GM18507 (cell line): ENCODE data around the gene VLDLR.

Experiments
- DNase-seq: peaks from one replicate; pipeline ENCODE4 v3.0.0; 2011; ENCODE audit warnings: low read depth; ENCODE audit not compliant: insufficient read length; ENCODE audit errors: extremely low spot score
- FAIRE-seq: peaks from 2 replicates; lab custom pipeline; 2011; peaks lifted over from hg19 to GRCh38; lab: Jason Lieb, UNC

The VLDLR gene

DNA sequence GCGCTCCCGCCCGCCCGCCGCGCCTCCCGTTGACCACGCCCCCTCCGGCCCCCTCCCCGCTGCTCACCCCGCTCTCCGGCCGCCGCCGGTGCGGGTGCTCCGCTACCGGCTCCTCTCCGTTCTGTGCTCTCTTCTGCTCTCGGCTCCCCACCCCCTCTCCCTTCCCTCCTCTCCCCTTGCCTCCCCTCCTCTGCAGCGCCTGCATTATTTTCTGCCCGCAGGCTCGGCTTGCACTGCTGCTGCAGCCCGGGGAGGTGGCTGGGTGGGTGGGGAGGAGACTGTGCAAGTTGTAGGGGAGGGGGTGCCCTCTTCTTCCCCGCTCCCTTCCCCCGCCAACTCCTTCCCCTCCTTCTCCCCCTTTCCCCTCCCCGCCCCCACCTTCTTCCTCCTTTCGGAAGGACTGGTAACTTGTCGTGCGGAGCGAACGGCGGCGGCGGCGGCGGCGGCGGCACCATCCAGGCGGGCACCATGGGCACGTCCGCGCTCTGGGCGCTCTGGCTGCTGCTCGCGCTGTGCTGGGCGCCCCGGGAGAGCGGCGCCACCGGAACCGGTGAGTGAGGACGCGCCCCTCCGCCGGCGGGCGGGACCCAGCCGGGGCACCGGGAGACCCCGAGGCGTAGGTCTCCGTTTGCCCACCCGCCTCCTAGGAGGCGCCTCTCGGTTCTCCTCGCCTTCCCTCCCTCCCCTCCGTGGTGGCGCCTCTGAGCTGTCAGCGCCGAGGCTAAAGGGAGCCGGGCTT, at the start of gene VLDLR:
Gene VLDLR, plus strand, starts transcription at position 66 of the 739 bp plus-strand sequence. Its CDS starts 403 bp downstream, at position 469.
- DNase-seq (no peak), FAIRE-seq (no peak)

DNA sequence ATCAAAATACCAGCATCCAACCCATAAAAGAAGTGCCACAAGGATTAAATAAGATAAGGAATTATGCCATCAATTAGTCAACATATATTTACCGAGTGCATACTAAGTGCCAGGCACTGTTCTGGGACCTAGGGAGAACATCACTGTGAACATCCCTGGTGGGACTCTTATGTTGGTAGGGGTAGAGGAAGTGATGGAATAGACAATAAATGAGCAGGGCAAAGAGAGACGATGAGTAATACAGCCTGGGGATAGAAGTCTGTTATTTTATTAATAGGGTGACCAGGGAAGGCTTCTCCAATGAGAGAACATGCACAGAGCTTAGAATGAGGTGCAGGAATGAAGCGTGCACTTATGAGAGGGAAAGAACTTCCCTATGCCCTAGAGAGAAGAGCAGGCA, 47.4 kb upstream of the VLDLR start:
- no peak for DNase-seq
- FAIRE-seq: no peak

DNA sequence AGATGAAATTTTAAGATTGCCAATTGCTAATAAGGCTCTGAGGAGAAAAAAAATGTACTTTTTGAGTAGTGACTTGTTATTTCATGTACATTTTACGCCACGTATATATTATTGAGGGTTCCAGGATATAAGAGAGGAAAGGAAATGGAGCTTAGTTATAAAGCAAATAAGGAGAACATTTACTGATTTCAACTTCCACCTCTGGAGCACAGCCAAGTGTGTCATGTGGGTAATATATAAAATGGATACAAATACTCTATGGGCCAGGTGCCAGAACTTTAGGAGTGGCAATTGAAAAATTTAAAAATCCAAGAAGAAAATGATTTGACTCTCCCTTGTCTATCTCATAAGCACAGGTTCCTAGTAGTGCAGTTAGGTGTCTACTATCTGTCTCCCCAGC, 45.0 kb upstream of the VLDLR start:
- DNase-seq (no peak), FAIRE-seq (no peak)

DNA sequence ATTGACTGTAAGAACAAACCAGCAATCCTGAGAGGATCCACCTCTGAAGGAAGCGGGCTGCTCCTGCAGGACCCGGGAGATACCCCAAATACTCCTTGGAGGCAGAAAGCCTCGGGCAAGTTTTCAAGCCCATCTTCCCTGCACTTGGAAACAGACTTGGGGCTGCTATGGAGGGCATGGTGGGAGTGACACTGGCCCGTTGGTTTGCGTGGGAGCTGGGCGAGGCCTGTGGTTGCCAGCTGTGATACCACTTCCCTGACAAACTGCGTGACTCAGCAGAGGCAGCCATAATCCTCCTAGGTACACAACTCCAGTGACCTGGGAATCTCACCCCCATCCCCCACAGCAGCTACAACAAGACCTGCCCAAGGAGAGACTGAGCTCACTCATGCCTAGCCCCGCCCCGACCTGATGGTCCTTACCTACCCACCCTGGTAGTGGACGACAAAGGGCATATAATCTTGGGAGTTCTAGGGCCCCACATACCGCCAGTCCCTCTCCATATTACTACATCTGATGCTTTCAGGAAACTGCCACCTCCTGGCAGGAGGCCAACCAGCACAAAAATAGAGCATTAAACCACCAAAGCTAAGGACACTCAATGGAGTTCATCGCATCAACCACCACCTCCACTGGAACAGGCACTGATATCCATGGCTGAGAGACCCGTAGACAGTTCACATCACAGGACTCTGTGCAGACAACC, 38.1 kb upstream of the VLDLR start:
- FAIRE-seq: no peak
- no peak for DNase-seq

DNA sequence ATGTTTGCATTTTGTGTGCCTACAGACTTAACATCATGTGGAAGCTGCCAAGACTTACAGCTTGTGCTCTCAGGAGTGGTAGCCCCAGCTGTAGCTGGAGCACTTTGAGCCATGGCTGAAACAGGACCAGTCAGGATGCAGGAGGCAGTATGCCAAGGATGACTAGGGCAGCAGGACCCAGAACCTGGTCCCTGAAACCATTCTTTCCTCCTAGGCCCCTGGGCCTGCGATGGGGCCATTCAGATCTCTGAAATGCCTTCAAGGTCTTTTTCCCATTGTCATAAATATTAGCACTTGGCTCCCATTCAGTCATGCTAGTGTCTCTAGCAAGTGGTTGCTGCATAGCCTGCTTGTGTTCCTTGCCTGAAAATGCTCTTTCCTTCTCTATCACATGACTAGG, 29.6 kb upstream of the VLDLR start:
- FAIRE-seq (no peak), DNase-seq (no peak)

DNA sequence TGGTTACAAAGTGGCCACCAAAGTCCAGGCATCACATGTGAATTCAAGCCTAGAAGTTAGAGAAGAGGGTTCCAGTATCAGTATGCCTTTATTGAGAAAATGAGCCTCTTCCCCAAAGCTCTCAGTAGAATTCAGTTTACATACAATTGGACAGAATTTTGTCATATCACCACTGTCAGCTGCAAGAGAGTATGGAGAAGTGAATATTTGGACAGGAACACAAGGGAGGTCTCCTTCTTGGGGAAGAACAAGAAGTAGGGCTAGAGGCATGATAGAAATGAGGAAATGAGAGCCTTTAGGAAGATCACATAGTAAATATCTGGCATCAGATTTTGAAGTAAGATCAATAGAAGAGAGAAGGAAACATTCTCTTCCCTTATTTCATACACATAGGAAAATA, 27.8 kb upstream of the VLDLR start:
- DNase-seq (no peak), FAIRE-seq (no peak)

DNA sequence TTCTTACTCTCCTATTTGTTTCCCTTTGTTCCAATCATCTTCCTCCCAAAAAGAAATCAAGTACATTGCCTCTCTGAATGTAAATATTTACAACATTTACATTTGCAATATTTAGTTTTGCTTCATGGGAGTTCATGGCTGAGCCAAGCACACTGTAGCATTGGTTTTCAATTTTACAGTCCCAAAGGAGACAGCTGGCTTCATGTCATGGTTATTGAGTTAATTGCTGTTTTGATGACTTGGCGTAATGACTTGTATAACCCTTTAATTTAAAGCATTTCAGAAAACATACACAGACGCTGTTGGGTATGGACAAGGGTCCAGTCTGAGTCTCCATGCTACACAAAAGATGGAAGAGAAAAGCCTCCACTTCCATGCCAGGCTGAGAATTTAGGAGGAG, 25.6 kb upstream of the VLDLR start:
- DNase-seq (no peak), FAIRE-seq (no peak)

DNA sequence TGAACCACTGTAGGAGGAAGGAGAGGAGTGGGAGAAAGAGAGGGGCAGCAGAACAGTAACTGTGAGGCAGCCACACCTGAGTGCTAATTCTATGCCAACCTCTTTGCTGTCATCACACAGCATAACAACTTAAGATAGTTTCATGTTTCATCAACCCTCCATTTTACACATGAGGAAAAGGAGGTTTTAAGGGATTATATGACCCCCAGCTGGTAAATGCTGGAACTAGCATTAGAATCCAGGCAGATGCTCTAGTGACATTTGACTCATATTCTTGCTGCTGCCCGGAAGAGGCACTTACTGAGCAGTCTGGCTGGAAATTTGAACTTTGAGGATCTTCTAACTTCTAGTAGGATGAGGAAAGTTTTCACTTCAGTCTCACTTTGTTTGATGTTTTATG, 24.1 kb upstream of the VLDLR start:
- FAIRE-seq: no peak

DNA sequence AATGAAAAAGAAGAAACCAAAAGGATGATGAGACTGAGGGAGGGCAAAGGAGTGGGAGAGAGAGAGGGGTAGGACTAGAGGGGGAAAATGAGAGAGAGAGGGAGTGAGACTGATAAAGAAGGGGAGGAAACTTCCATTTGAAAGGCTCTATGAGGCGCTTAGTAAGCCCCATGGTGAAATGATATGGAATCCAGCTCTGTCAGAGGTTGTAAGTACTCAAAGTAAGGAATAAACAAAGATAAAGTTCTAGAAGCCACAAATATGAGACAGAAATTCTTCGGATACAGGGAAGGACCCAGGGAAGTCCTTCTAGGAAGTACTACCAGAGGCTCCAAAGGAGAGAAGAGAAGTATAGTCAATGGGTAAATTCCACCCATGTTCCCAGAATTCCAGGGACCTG, 21.7 kb upstream of the VLDLR start:
- FAIRE-seq: no peak
- DNase-seq: no peak

More for the DNA sequence above, 24.1 kb upstream of the VLDLR start:
- DNase-seq: no peak

DNA sequence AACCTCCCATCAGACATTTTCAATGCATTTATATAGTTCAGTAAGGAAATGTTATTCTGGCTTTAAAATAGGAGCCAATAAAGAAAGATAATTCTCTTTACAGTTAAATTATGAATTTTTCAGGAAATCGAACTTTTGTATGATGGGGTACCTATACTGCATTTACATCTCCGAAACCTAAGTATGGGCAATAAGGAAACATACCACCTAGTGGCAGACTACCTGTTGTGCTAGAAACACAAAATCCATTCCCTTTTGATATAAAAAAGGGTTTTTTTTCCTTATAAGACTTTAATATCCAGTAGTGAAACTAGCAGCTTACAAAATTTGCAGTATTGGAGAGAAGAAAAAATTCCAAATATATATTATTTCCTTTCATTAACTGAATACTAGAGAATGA, 21.3 kb upstream of the VLDLR start:
- FAIRE-seq (no peak), DNase-seq (no peak)

DNA sequence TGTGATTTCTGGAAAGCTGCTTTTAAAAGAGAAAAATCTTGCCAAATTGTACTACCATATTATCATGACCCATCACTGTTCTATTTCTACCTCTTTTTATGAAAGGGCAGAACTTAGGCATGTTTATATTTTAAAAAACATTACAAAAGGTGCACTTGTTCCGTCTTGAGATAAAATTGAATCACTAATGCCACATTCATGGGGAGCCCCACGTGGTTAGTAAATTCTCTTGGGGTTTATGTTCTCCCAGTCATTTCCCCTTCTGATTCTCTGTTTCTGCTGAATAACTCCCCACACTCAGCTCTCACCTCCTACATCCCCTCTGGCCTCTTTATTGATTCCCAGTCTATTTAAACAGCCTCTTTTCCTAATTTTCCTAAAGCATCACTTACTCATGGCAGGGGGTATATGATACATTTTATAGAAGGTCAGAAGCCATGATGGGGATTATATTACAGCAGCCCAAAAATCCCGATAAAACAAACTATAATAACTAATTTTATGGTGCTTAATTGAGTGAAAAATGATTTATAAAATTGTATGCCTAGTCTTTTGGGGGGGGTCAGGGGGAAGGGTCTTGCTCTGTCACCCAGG, 19.7 kb upstream of the VLDLR start:
- DNase-seq: no peak
- FAIRE-seq: no peak

DNA sequence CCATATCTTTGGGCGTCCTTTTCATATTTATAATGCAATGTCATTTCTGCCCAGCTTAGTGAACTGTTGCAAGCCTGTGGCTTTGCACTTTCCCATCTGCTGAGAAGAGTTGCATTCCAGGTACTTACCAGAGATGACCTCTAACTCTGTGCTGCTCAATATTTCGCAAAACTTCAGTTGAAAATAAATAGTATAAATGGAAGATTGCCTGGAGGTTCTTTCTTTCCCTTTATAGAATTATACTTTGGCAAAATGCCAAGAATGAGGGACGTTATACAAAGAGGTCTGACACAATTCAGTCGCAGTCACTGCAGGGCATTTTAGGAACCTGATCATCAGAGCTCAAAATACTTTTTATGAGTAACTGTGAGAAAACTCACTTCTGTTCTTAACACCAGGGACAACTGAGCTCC, 18.9 kb upstream of the VLDLR start:
- FAIRE-seq: peak; percentile 24
- no peak for DNase-seq

DNA sequence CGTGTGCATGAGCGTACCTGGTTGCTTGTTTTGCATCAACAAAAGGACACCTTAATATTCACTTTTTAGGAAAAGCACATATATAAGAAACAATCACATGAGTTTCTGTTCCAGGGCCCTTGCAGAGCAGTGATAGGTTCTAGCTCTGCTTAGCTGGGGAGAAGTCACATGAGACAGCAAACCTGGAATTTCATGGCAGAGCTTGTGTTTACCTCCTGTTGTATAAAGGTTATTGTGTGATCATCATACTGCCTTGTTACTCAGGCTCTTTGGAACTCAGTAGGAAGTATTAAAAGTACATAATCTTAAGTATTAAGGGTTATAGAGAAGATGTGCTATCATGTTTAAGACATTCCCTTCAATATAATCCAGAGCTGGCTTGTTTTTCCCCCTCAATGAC, 18.0 kb upstream of the VLDLR start:
- no peak for FAIRE-seq
- DNase-seq: no peak

DNA sequence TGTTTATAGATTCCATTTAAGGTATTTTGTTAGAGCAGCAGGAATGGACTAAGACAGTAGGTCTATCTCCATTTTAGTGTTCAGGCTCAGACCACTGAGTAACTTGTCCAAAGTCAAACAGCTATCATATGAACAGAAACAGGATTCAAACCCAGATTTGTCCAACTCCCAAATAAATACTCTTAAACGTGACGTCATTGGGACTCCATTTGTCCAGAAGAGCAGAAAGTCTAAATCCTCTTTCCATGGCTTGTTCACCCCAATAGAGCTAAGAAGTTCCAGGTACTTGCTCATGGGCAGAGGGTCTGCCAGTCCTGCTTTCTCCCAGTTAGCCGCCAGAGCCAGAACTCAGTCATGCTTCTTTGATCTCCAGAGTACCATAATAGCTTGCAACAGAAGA, 16.3 kb upstream of the VLDLR start:
- DNase-seq: no peak
- FAIRE-seq: no peak

DNA sequence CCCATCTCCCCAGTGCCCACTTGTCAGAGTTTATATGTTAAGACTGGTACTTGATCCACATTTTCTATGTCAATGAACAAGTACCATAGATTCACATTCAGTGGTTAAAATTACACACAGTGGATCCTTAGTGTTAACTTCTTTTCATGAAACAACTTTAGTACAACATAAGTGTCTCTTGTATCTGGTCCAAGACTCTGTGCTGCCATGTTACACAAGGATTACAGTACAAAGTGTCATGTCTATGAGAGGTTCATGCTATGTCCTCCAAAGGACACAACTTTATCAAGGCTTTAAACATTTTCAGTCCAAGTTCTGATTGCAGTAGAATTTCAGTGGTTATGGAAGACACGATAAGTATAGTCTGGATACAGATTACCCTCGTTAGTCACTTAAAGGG, 13.3 kb upstream of the VLDLR start:
- no peak for FAIRE-seq

DNA sequence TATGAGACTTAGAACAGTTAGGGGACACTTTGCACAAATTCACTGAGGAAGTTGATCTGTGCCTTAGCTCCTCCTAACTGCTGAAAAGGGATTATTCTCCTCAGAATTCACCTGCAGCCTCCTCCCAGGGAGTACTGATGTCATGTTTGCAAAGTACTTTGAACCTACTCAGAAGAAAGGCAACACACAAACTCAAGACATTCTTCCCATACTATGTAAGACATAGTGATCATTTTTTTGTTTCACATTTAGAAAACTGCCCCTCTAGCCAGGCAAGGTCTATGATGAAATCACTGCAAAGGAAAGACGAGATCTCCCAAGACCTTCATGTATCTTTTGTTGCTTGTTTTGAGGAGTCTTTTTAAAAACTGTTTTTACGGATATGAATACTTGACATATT, 10.6 kb upstream of the VLDLR start:
- DNase-seq (no peak), FAIRE-seq (no peak)

More for the DNA sequence above, 13.3 kb upstream of the VLDLR start:
- DNase-seq: no peak

DNA sequence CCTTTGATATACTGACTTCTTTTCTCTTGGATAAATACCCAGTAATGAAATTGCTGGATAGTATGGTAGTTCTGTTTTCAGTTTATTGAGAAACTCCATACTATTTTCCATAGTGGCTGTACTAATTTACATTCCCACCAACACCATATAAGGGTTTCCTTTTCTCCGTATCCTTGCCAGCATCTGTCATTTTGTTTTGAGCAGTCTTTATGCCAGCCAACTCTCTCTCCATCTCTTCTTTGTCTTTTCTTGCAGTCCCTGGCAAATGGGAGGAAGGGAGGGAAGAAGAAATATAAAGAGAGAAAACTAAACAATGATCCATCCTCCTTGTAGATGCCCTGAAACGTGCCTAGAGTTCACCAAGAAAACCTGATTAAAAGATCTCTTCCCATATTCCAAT, 9.6 kb upstream of the VLDLR start:
- FAIRE-seq (no peak), DNase-seq (no peak)

DNA sequence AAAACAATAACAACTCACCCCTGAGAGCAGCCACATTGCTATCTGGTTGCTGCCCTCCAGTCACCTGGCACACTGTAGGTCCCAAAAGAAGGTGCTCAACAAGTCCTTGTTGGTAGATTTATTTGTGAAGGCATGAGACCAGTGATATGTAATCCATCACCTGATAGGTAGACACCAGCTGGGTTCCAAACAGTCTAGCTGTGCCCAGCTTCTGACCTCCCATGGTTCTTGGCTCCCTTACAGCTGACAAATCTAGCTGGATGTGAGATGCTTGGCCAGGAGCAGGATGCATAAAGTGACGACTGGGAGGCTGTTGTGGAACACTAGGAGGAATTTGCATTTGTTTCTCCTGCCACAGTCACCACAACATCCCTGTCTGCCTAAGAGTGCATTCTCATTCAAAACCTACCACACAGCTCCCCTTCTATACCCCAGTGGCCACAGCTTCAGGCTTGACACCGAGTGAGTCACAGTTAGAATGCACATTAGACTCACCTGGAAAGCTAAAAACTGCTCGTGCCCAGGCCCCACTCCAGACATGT, 7.8 kb upstream of the VLDLR start:
- DNase-seq: no peak
- FAIRE-seq: no peak

DNA sequence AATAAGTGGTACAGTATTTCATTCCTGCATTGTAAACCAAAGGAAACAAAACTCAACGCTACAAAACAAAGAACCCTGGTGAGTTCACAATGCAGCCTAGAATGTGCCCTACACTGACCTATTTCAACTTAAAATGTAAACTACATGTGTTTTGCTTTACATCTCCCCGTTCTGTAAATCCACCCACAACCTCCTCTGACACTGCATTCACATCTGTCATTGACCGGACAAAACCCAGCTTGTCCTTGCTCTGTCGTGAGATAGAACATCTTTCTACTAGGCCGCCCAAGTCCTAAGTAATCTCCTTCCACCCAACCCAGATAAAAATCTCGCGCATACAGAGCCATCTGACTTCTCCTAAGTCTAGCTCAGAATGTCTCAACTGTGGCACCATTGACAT, 6.1 kb upstream of the VLDLR start:
- FAIRE-seq (no peak), DNase-seq (no peak)

DNA sequence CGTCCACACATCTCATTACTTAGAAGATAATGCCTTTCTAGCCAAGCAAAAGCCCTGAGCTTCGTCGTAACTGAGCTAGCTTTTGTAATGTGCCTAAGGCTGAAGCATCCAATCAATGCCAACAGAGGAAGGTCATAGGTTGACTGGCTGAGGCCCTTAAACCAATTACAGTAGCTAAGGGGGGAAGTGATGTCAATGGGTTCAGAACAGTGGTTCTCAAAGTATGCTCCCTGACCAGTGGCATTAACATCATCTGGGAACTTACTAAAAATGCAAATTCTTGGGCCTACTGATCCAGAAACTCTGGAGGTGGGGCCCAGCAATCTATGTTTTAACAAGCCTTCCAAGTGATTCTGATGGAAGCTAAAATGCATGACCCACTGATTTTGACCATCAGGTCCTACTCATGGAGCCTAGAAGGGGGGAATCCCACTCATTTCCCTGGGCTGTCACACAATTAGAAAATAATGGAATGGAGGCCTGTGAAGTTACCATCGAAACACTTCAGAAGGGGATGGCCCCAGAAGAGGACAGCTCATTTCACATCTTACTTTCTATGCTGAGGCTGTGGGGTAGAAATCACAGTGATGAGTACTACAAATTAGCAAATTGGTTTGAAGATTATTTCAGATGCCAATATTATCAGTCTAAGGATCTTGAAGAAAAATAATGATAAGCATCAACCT, 4.8 kb upstream of the VLDLR start:
- DNase-seq (no peak), FAIRE-seq (no peak)
